ENCODE results near the gene SAXO1.
"Not testable (repeated sequence)": the region's sequence is repeated elsewhere in the genome, so short reads cannot be mapped to it uniquely, and the experiment has no call there.

Gene SAXO1

DNA sequence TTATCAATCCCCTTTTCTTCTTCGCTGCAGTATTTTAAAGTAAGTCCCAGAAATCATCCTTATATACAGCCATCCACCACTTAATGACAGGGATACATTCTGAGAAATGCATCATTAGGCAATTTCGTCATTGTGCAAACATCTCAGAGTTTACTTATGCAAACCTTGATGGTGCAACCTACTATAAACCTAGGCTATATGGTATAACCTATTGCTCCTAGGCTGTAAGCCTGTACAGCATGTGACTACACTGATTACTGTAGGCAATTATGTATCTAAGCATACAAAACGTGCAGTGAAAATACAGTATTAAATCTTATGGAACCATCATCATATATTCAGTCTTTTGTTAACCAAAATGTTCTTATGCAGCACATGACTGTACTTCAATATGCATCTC is 36.8 kb downstream of the SAXO1 start:
- Histone ChIP-seq H3K4me2 (ENCODE audit: low read length) (no peak overlapping the region), H3K27me3 (ENCODE audit: control insufficient read depth, low read length) (no peaks in the 10 kb centered on the region), H3K9me3 (ENCODE audit: control insufficient read depth, insufficient read depth, low read length) (no peaks in the 10 kb centered on the region), H4K20me1 (ENCODE audit: control insufficient read depth, insufficient read depth, low read depth, low read length) (no peaks in the 10 kb centered on the region), H3F3A (ENCODE audit: control insufficient read depth, insufficient read depth) (no peaks in the 10 kb centered on the region), H3K27ac (ENCODE audit: low read depth, low read length) (no peak overlapping the region), H3K9me2 (replicated peaks; ENCODE audit: control insufficient read depth, low read length) (no peaks in the 10 kb centered on the region), H3K79me2 (ENCODE audit: control insufficient read depth, low read length) (no peaks in the 10 kb centered on the region), H3K4me1 (ENCODE audit: control insufficient read depth, low read length) (no peaks in the 10 kb centered on the region), H3K36me3 (ENCODE audit: control insufficient read depth, low read length) (no peaks in the 10 kb centered on the region), H3K4me3 (ENCODE audit: low read length) (no peak overlapping the region)
- TF ChIP-seq EZH2phosphoT487 (IDR thresholded peaks at IDR 0.05; ENCODE audit: borderline replicate concordance, low read length) = no peak
- TF ChIP-seq, protein P1, sequence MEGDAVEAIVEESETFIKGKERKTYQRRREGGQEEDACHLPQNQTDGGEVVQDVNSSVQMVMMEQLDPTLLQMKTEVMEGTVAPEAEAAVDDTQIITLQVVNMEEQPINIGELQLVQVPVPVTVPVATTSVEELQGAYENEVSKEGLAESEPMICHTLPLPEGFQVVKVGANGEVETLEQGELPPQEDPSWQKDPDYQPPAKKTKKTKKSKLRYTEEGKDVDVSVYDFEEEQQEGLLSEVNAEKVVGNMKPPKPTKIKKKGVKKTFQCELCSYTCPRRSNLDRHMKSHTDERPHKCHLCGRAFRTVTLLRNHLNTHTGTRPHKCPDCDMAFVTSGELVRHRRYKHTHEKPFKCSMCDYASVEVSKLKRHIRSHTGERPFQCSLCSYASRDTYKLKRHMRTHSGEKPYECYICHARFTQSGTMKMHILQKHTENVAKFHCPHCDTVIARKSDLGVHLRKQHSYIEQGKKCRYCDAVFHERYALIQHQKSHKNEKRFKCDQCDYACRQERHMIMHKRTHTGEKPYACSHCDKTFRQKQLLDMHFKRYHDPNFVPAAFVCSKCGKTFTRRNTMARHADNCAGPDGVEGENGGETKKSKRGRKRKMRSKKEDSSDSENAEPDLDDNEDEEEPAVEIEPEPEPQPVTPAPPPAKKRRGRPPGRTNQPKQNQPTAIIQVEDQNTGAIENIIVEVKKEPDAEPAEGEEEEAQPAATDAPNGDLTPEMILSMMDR (IDR thresholded peaks at IDR 0.05; ENCODE audit: low read depth, low read length, poor library complexity, severe bottlenecking) = no peak

DNA sequence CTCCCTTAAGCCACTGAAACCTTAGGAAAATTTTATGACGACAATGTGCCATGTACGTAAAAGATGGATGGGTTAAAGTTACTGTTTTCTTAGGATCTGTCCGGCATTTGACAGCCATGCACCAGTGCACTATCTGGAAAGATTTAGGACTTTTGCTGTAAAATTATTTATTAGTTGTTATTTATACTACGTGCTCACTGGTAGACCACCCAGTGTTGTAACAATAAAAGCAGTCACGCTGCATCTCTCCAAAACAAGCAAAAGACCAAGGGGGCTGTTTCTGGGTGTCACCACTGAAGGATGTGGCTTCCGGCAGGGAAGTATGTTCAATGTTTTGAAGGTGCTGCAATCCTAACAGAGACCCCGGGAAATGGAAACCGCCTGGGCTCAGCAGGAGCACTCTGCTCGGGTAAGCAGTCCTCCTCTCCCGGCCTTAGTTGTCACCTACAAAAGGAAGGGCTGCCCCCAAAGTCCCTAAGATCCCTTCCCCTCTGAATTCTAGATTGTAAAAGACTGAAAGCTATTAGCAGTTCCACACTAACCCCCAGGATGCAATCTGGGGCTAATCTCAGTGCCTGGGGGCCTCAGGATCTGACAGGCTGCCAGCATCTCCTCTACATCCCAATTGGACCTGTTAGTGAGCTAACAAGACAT is 38.6 kb downstream of the SAXO1 start:
- H3F3A ChIP-seq (ENCODE audit: control insufficient read depth, insufficient read depth) = no peaks in the 10 kb centered on the region
- H4K20me1 ChIP-seq (ENCODE audit: control insufficient read depth, insufficient read depth, low read depth, low read length) = no peaks in the 10 kb centered on the region
- H3K4me2 ChIP-seq (ENCODE audit: low read length) = no peak overlapping the region
- H3K27me3 ChIP-seq (ENCODE audit: control insufficient read depth, low read length) = no peaks in the 10 kb centered on the region
- H3K36me3 ChIP-seq (ENCODE audit: control insufficient read depth, low read length) = no peaks in the 10 kb centered on the region
- H3K79me2 ChIP-seq (ENCODE audit: control insufficient read depth, low read length) = no peaks in the 10 kb centered on the region
- no peak overlapping the region for H3K4me3 ChIP-seq (ENCODE audit: low read length)
- no peak overlapping the region for H3K27ac ChIP-seq (ENCODE audit: low read depth, low read length)
- TF ChIP-seq, protein P1 (IDR thresholded peaks at IDR 0.05; ENCODE audit: low read depth, low read length, poor library complexity, severe bottlenecking) = no peak
- no peak for TF ChIP-seq EZH2phosphoT487 (IDR thresholded peaks at IDR 0.05; ENCODE audit: borderline replicate concordance, low read length)
- no peaks in the 10 kb centered on the region for H3K9me2 ChIP-seq (replicated peaks; ENCODE audit: control insufficient read depth, low read length)
- no peaks in the 10 kb centered on the region for H3K9me3 ChIP-seq (ENCODE audit: control insufficient read depth, insufficient read depth, low read length)
- H3K4me1 ChIP-seq (ENCODE audit: control insufficient read depth, low read length) = no peaks in the 10 kb centered on the region

DNA sequence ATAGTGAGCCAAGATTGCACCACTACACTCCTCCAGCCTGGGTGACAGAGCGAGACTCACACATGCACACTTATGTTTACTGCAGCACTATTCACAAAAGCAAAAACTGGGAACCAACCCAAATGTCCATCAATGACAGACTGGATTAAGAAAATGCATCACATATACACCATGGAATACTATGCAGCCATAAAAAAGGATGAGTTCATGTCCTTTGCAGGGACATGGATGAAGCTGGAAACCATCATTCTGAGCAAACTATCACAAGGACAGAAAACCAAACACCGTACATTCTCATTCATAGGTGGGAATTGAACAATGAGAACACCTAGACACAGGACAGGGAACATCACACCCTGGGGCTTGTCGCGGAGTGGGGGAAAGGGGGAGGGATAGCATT is 41.8 kb downstream of the SAXO1 start:
- H4K20me1 ChIP-seq (ENCODE audit: control insufficient read depth, insufficient read depth, low read depth, low read length); H3K9me2 ChIP-seq (replicated peaks; ENCODE audit: control insufficient read depth, low read length); H3K27ac ChIP-seq (ENCODE audit: low read depth, low read length); H3K4me3 ChIP-seq (ENCODE audit: low read length); H3K4me2 ChIP-seq (ENCODE audit: low read length); H3K9me3 ChIP-seq (ENCODE audit: control insufficient read depth, insufficient read depth, low read length); H3K27me3 ChIP-seq (ENCODE audit: control insufficient read depth, low read length); H3K36me3 ChIP-seq (ENCODE audit: control insufficient read depth, low read length); H3K79me2 ChIP-seq (ENCODE audit: control insufficient read depth, low read length); H3K4me1 ChIP-seq (ENCODE audit: control insufficient read depth, low read length); H3F3A ChIP-seq (ENCODE audit: control insufficient read depth, insufficient read depth): not testable (repeated sequence)

DNA sequence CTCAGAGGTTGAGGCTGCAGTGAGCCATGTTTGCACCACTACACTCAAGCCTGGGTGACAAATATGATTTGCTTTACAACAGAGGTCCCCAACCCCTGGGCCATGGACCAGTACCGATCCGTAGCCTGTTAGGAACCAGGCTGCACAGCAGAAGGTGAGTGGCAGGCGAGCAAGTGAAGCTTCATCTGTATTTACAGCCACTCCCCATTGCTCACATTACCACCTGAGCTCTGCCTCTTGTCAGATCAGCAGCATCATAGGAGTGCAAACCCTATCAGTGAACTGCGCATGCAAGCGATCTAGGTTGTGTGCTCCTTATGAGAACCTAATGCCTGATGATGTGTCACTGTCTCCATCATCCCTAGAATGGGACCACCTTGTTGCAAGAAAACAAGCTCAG is 42.5 kb downstream of the SAXO1 start:
- Histone ChIP-seq H3K9me3 (ENCODE audit: control insufficient read depth, insufficient read depth, low read length) (no peaks in the 10 kb centered on the region), H3K4me2 (ENCODE audit: low read length) (no peak overlapping the region)
- TF ChIP-seq, protein P1 (IDR thresholded peaks at IDR 0.05; ENCODE audit: low read depth, low read length, poor library complexity, severe bottlenecking) = no peak
- TF ChIP-seq EZH2phosphoT487 (IDR thresholded peaks at IDR 0.05; ENCODE audit: borderline replicate concordance, low read length) = no peak

More for the DNA sequence above, 42.5 kb downstream of the SAXO1 start:
- Histone ChIP-seq H3K9me2 (replicated peaks; ENCODE audit: control insufficient read depth, low read length) (no peaks in the 10 kb centered on the region), H3K36me3 (ENCODE audit: control insufficient read depth, low read length) (no peaks in the 10 kb centered on the region), H4K20me1 (ENCODE audit: control insufficient read depth, insufficient read depth, low read depth, low read length) (no peaks in the 10 kb centered on the region), H3K4me3 (ENCODE audit: low read length) (no peak overlapping the region), H3F3A (ENCODE audit: control insufficient read depth, insufficient read depth) (no peaks in the 10 kb centered on the region), H3K27me3 (ENCODE audit: control insufficient read depth, low read length) (no peaks in the 10 kb centered on the region), H3K79me2 (ENCODE audit: control insufficient read depth, low read length) (no peaks in the 10 kb centered on the region), H3K4me1 (ENCODE audit: control insufficient read depth, low read length) (no peaks in the 10 kb centered on the region), H3K27ac (ENCODE audit: low read depth, low read length) (no peak overlapping the region)
